Hepatocyte (in vitro differentiated cells): ENCODE results near the gene WDR48. TPM values are rescaled to one million over a fixed set of nuclear protein-coding genes. Genes with fewer than 3 reads are reported as not detected.

ENCODE experiments used
- DNase-seq: peaks from one replicate; pipeline ENCODE4 v3.0.0-alpha.2; 2016; ENCODE audit warnings: low spot score
- H2AFZ ChIP-seq: fragments of 200-600 bp; sonication (generic); 2 replicates; pipeline ENCODE4 v1.6.0; 2016; ENCODE audit warnings: antibody characterized with exemption, mild to moderate bottlenecking
- H3K27ac ChIP-seq: fragments of 200-600 bp; sonication (generic); 2 replicates; pipeline ENCODE4 v1.5.1; 2016; ENCODE audit warnings: mild to moderate bottlenecking
- H3K27me3 ChIP-seq: fragments of 200-600 bp; sonication (generic); 2 replicates; pipeline ENCODE4 v1.6.1; 2016
- H3K36me3 ChIP-seq: fragments of 200-600 bp; sonication (generic); replicated peaks from 2 replicates; pipeline ENCODE4 v1.5.1; 2016; ENCODE audit warnings: low read depth; ENCODE audit not compliant: insufficient read depth
- H3K4me1 ChIP-seq: fragments of 200-600 bp; sonication (generic); 2 replicates; pipeline ENCODE4 v1.5.1; 2016; ENCODE audit warnings: mild to moderate bottlenecking, moderate library complexity; ENCODE audit not compliant: insufficient read depth
- H3K4me2 ChIP-seq: fragments of 200-600 bp; sonication (generic); 2 replicates; pipeline ENCODE4 v1.6.0; 2016
- H3K4me3 ChIP-seq: fragments of 200-600 bp; sonication (generic); 2 replicates; pipeline ENCODE4 v1.5.1; 2016; ENCODE audit warnings: mild to moderate bottlenecking
- H3K79me2 ChIP-seq: fragments of 200-600 bp; sonication (generic); 2 replicates; pipeline ENCODE4 v1.6.0; 2017; ENCODE audit warnings: mild to moderate bottlenecking
- H3K9me2 ChIP-seq: fragments of 200-600 bp; sonication (generic); replicated peaks from 2 replicates; pipeline ENCODE4 v1.6.0; 2017; ENCODE audit warnings: mild to moderate bottlenecking; ENCODE audit not compliant: insufficient read depth
- H3K9me3 ChIP-seq: fragments of 200-600 bp; sonication (generic); 2 replicates; pipeline ENCODE4 v1.5.1; 2016; ENCODE audit warnings: low read depth, mild to moderate bottlenecking
- H4K20me1 ChIP-seq: fragments of 200-600 bp; sonication (generic); 2 replicates; pipeline ENCODE4 v1.6.0; 2016; ENCODE audit warnings: mild to moderate bottlenecking; ENCODE audit not compliant: insufficient read depth, poor library complexity, severe bottlenecking
- EZH2 ChIP-seq: fragments of 200-600 bp; sonication (generic); IDR thresholded peaks from 2 replicates; pipeline ENCODE4 v1.6.1; 2016; ENCODE audit warnings: antibody characterized with exemption, mild to moderate bottlenecking, borderline replicate concordance
- EZH2phosphoT487 ChIP-seq: fragments of 200-600 bp; sonication (generic); IDR thresholded peaks from one replicate; pipeline ENCODE4 v1.6.1; 2018; ENCODE audit warnings: antibody characterized with exemption, mild to moderate bottlenecking, low read depth, moderate library complexity; ENCODE audit not compliant: unreplicated experiment, severe bottlenecking
- WGBS: methylation state at CpG from one replicate; pipeline ENCODE4 v1.1.6; 2016; ENCODE audit warnings: low lambda C conversion rate; ENCODE audit errors: missing lambda C conversion rate; 5-methylcytosine and 5-hydroxymethylcytosine counted together
- polyA plus RNA-seq: library from polyadenylated mRNA; unstranded; fragments of >200 nt; fragmentation: Nextera tagmentation; extraction: Ambion mirVana; gene quantifications from 2 replicates; pipeline ENCODE4 v1.2.1, GENCODE V29; 2016
- total RNA-seq: library from RNA; depleted of rRNA; stranded (reverse); fragments of >200 nt; gene quantifications from 2 replicates; pipeline ENCODE4 v1.2.3, GENCODE V29; 2014
- TF ChIP-seq, protein P1 (sequence below): fragments of 200-600 bp; sonication (generic); IDR thresholded peaks from 2 replicates; pipeline ENCODE4 v1.5.1; 2016; ENCODE audit warnings: antibody characterized with exemption, mild to moderate bottlenecking; ENCODE audit not compliant: poor library complexity

The WDR48 gene
- total and polyA plus RNA-seq, 2 experiments from 2014 or later: 25.0 to 34.7 TPM

DNA sequence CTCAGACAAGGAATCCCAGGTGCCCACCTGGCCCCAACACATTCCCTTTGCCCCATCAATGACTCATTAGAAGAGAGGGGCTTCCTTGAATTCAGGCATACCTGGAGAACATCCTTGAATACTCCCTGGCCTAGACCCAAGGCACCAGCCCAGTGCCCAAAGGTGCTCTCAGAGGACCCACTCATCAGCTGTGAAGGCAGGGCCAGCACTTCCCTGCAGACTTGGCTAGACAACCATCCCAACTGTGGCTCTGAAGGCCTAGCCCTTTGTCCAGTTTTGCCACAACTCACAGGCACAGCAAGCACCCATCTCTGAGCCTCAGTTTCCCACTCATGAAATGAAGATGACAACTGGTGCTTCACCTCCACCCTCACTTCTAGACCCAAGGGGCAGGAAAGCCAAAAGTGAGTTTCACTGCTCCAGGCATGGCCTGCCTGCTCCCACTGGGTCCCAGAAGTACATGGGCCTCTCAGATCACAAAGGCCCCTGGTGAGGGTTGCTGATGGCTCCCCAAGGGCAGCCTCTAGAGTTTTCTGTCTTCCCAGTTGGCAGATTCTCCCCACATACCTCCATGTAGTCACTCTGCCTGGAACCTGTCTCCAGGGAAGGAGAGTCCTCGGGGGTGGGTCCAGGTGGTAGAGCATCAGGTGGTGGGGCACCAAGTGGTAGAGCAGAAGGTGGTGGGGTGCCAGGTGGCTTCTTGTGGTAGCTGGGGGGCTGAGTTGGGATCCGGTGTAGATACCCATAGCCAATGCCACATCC, 48.1 kb downstream of the WDR48 start:
- H3K79me2 ChIP-seq: peaks cover 37% of the 10 kb centered on the region
- H4K20me1 ChIP-seq: peaks cover 33% of the 10 kb centered on the region
- no peaks in the 10 kb centered on the region for H3K27me3 ChIP-seq
- no peak overlapping the region for H3K27ac ChIP-seq
- no peak for DNase-seq
- H2AFZ ChIP-seq: no peak overlapping the region
- no peaks in the 10 kb centered on the region for H3K9me3 ChIP-seq
- H3K36me3 ChIP-seq: no peaks in the 10 kb centered on the region
- WGBS: 97% methylated on average over 2 of the region's 2 CpGs
- H3K4me1 ChIP-seq: no peaks in the 10 kb centered on the region
- TF ChIP-seq, protein P1, sequence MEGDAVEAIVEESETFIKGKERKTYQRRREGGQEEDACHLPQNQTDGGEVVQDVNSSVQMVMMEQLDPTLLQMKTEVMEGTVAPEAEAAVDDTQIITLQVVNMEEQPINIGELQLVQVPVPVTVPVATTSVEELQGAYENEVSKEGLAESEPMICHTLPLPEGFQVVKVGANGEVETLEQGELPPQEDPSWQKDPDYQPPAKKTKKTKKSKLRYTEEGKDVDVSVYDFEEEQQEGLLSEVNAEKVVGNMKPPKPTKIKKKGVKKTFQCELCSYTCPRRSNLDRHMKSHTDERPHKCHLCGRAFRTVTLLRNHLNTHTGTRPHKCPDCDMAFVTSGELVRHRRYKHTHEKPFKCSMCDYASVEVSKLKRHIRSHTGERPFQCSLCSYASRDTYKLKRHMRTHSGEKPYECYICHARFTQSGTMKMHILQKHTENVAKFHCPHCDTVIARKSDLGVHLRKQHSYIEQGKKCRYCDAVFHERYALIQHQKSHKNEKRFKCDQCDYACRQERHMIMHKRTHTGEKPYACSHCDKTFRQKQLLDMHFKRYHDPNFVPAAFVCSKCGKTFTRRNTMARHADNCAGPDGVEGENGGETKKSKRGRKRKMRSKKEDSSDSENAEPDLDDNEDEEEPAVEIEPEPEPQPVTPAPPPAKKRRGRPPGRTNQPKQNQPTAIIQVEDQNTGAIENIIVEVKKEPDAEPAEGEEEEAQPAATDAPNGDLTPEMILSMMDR: no peak
- TF ChIP-seq EZH2phosphoT487 (no peak), EZH2 (no peak)
- H3K4me2 ChIP-seq: no peak overlapping the region
- H3K4me3 ChIP-seq: no peak overlapping the region
- H3K9me2 ChIP-seq: no peaks in the 10 kb centered on the region

DNA sequence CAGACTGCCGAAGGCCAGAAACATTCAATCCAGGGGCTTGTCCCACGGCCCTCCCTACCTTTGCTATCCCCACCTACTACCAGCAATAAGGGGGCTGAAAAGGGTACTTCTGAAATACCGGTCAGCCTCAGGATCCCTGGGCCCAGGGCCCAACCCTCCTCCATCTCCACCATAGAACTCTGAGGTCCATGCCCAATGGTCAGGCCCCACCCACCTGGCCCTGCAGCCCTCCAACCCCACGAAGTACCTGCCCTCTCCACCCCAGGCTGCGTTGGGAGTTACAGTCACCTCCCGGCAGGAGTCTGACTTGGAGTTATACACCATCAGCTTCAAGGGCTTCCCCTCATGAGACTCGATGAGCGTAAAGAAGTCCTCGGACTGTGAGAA, 48.7 kb downstream of the WDR48 start:
- H3K27ac ChIP-seq: no peak overlapping the region
- no peak overlapping the region for H2AFZ ChIP-seq
- no peak overlapping the region for H3K4me3 ChIP-seq
- H3K27me3 ChIP-seq: no peaks in the 10 kb centered on the region
- H4K20me1 ChIP-seq: peaks cover 39% of the 10 kb centered on the region
- H3K36me3 ChIP-seq: no peaks in the 10 kb centered on the region
- TF ChIP-seq, protein P1: no peak
- TF ChIP-seq EZH2phosphoT487 (no peak), EZH2 (no peak)
- no peaks in the 10 kb centered on the region for H3K9me3 ChIP-seq
- no peak for DNase-seq
- H3K9me2 ChIP-seq: no peaks in the 10 kb centered on the region
- peaks cover 42% of the 10 kb centered on the region for H3K79me2 ChIP-seq
- H3K4me1 ChIP-seq: peaks cover 2% of the 10 kb centered on the region
- no peak overlapping the region for H3K4me2 ChIP-seq
- WGBS: 94% methylated on average over 9 of the region's 9 CpGs

DNA sequence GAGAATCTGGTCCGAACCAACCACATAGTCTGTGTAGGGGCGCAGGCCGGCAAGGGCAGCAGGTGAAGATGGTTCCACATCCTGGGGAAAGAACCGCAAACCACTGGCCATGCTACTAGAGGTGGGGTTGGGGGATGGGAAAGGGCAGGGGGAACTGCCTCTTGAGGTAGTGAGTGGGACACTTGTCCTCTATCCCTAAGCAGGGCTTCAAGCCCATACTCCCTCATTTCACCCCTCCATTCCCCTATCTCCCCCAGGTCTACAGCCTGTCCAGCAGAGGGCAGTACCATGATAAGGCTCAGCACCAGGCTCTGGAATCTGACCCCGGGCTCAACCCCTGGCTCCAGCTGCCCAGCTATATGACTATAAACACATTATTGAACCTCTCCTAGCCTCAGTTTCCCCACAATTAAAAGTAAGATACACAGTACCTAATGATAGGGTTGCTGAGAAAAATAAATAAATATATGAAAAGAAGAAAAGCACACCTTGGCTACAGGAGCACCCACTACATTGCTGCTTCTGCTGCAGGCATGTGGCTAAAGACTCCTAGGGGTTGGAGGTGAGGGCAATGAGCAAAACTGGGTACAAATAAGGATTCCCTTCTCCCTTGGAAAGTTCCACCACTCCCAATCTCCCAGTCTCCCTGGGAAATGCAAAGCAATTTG, 49.3 kb downstream of the WDR48 start:
- Histone ChIP-seq H4K20me1 (peaks cover 46% of the 10 kb centered on the region), H3K4me3 (no peak overlapping the region), H3K27ac (no peak overlapping the region), H3K9me2 (no peaks in the 10 kb centered on the region), H3K4me2 (no peak overlapping the region), H3K79me2 (peaks cover 49% of the 10 kb centered on the region), H3K27me3 (no peaks in the 10 kb centered on the region), H3K4me1 (peaks cover 9% of the 10 kb centered on the region), H2AFZ (no peak overlapping the region), H3K9me3 (no peaks in the 10 kb centered on the region), H3K36me3 (no peaks in the 10 kb centered on the region)
- DNase-seq: peak; percentile 64
- 86% methylated on average over 5 of the region's 5 CpGs for WGBS
- TF ChIP-seq EZH2: no peak
- TF ChIP-seq, protein P1: peak; percentile 58
